MCF 10A (cell line): ENCODE measurements around the gene SPRR1B. TPM values are rescaled to one million over a fixed set of nuclear protein-coding genes. Genes with fewer than 3 reads are reported as not detected.

Experiments used
- BruUV-seq: library from RNA; stranded (reverse); fragments of 400-500 nt; replicated peaks from 2 replicates; lab custom pipeline; 2021; lab: Mats Ljungman, UMichigan
- CTCF ChIA-PET: fragments of 300-600 bp; sonication (Branson Sonifier 250); formaldehyde crosslinking; extraction: SDS; loops from one replicate; lab custom pipeline; 2021; ENCODE audit warnings: antibody characterized with exemption, inconsistent platforms; lab: Yijun Ruan, JAX
- POLR2A ChIA-PET: fragments of 300-600, 350-650 bp; sonication (Branson Sonifier 250); formaldehyde crosslinking; extraction: SDS; loops from one replicate; lab custom pipeline; 2020; ENCODE audit warnings: antibody characterized with exemption, inconsistent platforms; lab: Yijun Ruan, JAX
- DNase-seq: peaks from one replicate; pipeline ENCODE4 v3.0.0-alpha.2; 2018; ENCODE audit not compliant: unreplicated experiment
- H3K27ac Mint-ChIP-seq: one replicate; pipeline ENCODE4 v1.8.0; 2022; ENCODE audit warnings: mild to moderate bottlenecking, low read depth, mixed read lengths; ENCODE audit not compliant: unreplicated experiment
- H3K27me3 Mint-ChIP-seq: one replicate; pipeline ENCODE4 v1.8.0; 2022; ENCODE audit warnings: mixed read lengths; ENCODE audit not compliant: insufficient read depth, unreplicated experiment
- H3K36me3 Mint-ChIP-seq: one replicate; pipeline ENCODE4 v1.8.0; 2022; ENCODE audit warnings: mild to moderate bottlenecking, moderate library complexity, mixed read lengths; ENCODE audit not compliant: insufficient read depth, unreplicated experiment
- H3K4me1 Mint-ChIP-seq: one replicate; pipeline ENCODE4 v1.8.0; 2022; ENCODE audit warnings: mixed read lengths; ENCODE audit not compliant: insufficient read depth, unreplicated experiment
- H3K4me3 Mint-ChIP-seq: one replicate; pipeline ENCODE4 v1.8.0; 2022; ENCODE audit warnings: mild to moderate bottlenecking, moderate library complexity, mixed read lengths; ENCODE audit not compliant: unreplicated experiment
- H3K9me3 Mint-ChIP-seq: one replicate; pipeline ENCODE4 v1.8.0; 2022; ENCODE audit warnings: mixed read lengths; ENCODE audit not compliant: unreplicated experiment
- intact Hi-C: fragments of 100-400 bp; cut with micrococcal nuclease; formaldehyde crosslinking; loops from 2 replicates; pipeline ENCODE4 v1.14.1; 2022
- total RNA-seq: library from RNA; stranded (reverse); gene quantifications from 2 replicates; pipeline ENCODE4 v1.2.3, GENCODE V29; 2022
- TF ChIP-seq, protein P1 (sequence below): fragments of 200-600 bp; IDR thresholded peaks from one replicate; pipeline ENCODE4 v1.8.0; 2022; ENCODE audit warnings: antibody characterized with exemption, mild to moderate bottlenecking; ENCODE audit not compliant: unreplicated experiment

The SPRR1B gene
- total RNA-seq, 1 experiment from 2014 or later: 3.5 TPM

- peak; percentile 97 for DNase-seq
- intact Hi-C loops: loop anchor here (1.0 to 10.0 kb wide), 6 partner anchors 80 to 378 kb away; no protein-coding TSS in a partner anchor
- no TSS peak for BruUV-seq
- Mint-ChIP-seq H3K27me3 (no peaks in the 10 kb centered on the region), H3K27ac (peak overlapping the region; percentile 25), H3K4me1 (peaks cover 12% of the 10 kb centered on the region), H3K9me3 (no peaks in the 10 kb centered on the region), H3K36me3 (no peaks in the 10 kb centered on the region), H3K4me3 (no peak overlapping the region)
- TF ChIP-seq, protein P1, sequence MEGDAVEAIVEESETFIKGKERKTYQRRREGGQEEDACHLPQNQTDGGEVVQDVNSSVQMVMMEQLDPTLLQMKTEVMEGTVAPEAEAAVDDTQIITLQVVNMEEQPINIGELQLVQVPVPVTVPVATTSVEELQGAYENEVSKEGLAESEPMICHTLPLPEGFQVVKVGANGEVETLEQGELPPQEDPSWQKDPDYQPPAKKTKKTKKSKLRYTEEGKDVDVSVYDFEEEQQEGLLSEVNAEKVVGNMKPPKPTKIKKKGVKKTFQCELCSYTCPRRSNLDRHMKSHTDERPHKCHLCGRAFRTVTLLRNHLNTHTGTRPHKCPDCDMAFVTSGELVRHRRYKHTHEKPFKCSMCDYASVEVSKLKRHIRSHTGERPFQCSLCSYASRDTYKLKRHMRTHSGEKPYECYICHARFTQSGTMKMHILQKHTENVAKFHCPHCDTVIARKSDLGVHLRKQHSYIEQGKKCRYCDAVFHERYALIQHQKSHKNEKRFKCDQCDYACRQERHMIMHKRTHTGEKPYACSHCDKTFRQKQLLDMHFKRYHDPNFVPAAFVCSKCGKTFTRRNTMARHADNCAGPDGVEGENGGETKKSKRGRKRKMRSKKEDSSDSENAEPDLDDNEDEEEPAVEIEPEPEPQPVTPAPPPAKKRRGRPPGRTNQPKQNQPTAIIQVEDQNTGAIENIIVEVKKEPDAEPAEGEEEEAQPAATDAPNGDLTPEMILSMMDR: peak; percentile 68
- POLR2A ChIA-PET: interaction anchor here (0.8 to 5.2 kb wide), 8 partner anchors 13 to 311 kb away, joined by 3 to 30 read pairs (median 6); no protein-coding TSS in a partner anchor
- CTCF ChIA-PET: interaction anchor here (0.6 to 6.6 kb wide), 42 partner anchors 9 to 409 kb away, joined by 3 to 67 read pairs (median 4); partner anchors contain the start of genes LCE2D, SMCP and SPRR3
Measured at GRCh38 chr1:153032677-153033308, 1.8 kb downstream of the SPRR1B start.

- H3K27ac Mint-ChIP-seq: no peak overlapping the region
- intact Hi-C loops: loop anchor here (10.0 kb wide), 2 partner anchors 290 to 380 kb away; no protein-coding TSS in a partner anchor
Measured at GRCh38 chr1:153035211-153035610, 4.2 kb downstream of the SPRR1B start.

GRCh38 chr1:153040950-153041631 is 10.1 kb downstream of the SPRR1B start, which contains the start of gene SPRR2D:
SPRR2D (minus strand) TSS chr1:153041120; CDS start chr1:153040346, 774 bp downstream.
- Mint-ChIP-seq H3K4me1 (peaks cover 30% of the 10 kb centered on the region), H3K27ac (peak within 1 kb of the TSS; percentile 89), H3K27me3 (no peaks in the 10 kb centered on the region), H3K36me3 (no peaks in the 10 kb centered on the region), H3K9me3 (no peaks in the 10 kb centered on the region), H3K4me3 (peak within 1 kb of the TSS; percentile 37)
- BruUV-seq: no TSS peak
- ChIA-PET CTCF (interaction anchor here (0.6 to 2.2 kb wide), 6 partner anchors 8 to 306 kb away, joined by 3 to 8 read pairs (median 4); no protein-coding TSS in a partner anchor), POLR2A (interaction anchor here (0.6 to 1.2 kb wide), 3 partner anchors 15 to 155 kb away, joined by 3 read pairs; no protein-coding TSS in a partner anchor)
- intact Hi-C loops: loop anchor here (1.0 kb wide), 1 partner anchor 59 kb away; no protein-coding TSS in a partner anchor
- TF ChIP-seq, protein P1: no peak
- peak; percentile 54 for DNase-seq

More at GRCh38 chr1:153035211-153035610, 4.2 kb downstream of the SPRR1B start:
- no peak overlapping the region for H3K4me3 Mint-ChIP-seq
- H3K36me3 Mint-ChIP-seq: no peaks in the 10 kb centered on the region
- ChIA-PET POLR2A (interaction anchor here (0.6 to 5.2 kb wide), 3 partner anchors 11 to 109 kb away, joined by 3 to 30 read pairs (median 4); no protein-coding TSS in a partner anchor), CTCF (interaction anchor here (2.3 to 6.6 kb wide), 2 partner anchors 158 to 164 kb away, joined by 13 to 61 read pairs; no protein-coding TSS in a partner anchor)
- peaks cover 19% of the 10 kb centered on the region for H3K4me1 Mint-ChIP-seq
- no peaks in the 10 kb centered on the region for H3K9me3 Mint-ChIP-seq
- no TSS peak for BruUV-seq
- no peak for DNase-seq
- no peaks in the 10 kb centered on the region for H3K27me3 Mint-ChIP-seq
- TF ChIP-seq, protein P1: no peak
